GM23338 (cell line): ENCODE data around the gene GADD45GIP1. TPM values are rescaled to one million over a fixed set of nuclear protein-coding genes. Genes with fewer than 3 reads are reported as not detected.
A peak's percentile ranks its signal among the peaks of the same experiment; 100 is the strongest.

ENCODE experiments used
- ATAC-seq: fragments of 200-7000 bp; cut with Tn5 transposase; 3 replicates; pipeline ENCODE4 v1.9.1; 2020
- DNase-seq: peaks from one replicate; pipeline ENCODE4 v3.0.0-alpha.2; 2015; ENCODE audit warnings: low spot score
- H2AFZ ChIP-seq: fragments of 200-600 bp; sonication (generic); 2 replicates; pipeline ENCODE4 v1.8.0; 2016; ENCODE audit warnings: antibody characterized with exemption, mild to moderate bottlenecking, moderate library complexity
- H3F3A ChIP-seq: fragments of 200-600 bp; sonication (generic); replicated peaks from 2 replicates; pipeline ENCODE4 v1.8.0; 2017; ENCODE audit warnings: antibody characterized with exemption, mixed run types, low read depth
- H3K27ac ChIP-seq: fragments of 200-600 bp; sonication (generic); 2 replicates; pipeline ENCODE4 v1.6.1; 2016; ENCODE audit warnings: low read depth
- H3K27me3 ChIP-seq: fragments of 200-600 bp; sonication (generic); 2 replicates; pipeline ENCODE4 v1.8.0; 2016; ENCODE audit warnings: mild to moderate bottlenecking, mixed run types, moderate library complexity; ENCODE audit not compliant: insufficient read depth
- H3K36me3 ChIP-seq: fragments of 200-600 bp; sonication (generic); 2 replicates; pipeline ENCODE4 v1.8.0; 2016; ENCODE audit warnings: mild to moderate bottlenecking; ENCODE audit not compliant: insufficient read depth
- H3K4me1 ChIP-seq: fragments of 200-600 bp; sonication (generic); 2 replicates; pipeline ENCODE4 v1.8.0; 2016; ENCODE audit warnings: mild to moderate bottlenecking, moderate library complexity; ENCODE audit not compliant: insufficient read depth
- H3K4me2 ChIP-seq: fragments of 200-600 bp; sonication (generic); 2 replicates; pipeline ENCODE4 v1.7.1; 2017; ENCODE audit warnings: mixed run types
- H3K4me3 ChIP-seq: fragments of 200-600 bp; sonication (generic); 2 replicates; pipeline ENCODE4 v1.6.1; 2016; ENCODE audit warnings: mixed run types
- H3K79me2 ChIP-seq: fragments of 200-600 bp; sonication (generic); replicated peaks from 2 replicates; pipeline ENCODE4 v1.8.0; 2017; ENCODE audit warnings: mild to moderate bottlenecking; ENCODE audit not compliant: insufficient read depth
- H3K9me2 ChIP-seq: fragments of 200-600 bp; sonication (generic); 2 replicates; pipeline ENCODE4 v1.8.0; 2017; ENCODE audit not compliant: insufficient read depth
- H4K20me1 ChIP-seq: fragments of 200-600 bp; sonication (generic); replicated peaks from 2 replicates; pipeline ENCODE4 v1.8.0; 2017; ENCODE audit warnings: mild to moderate bottlenecking; ENCODE audit not compliant: insufficient read depth
- H3K27ac Mint-ChIP-seq: 2 replicates; pipeline ENCODE4 v1.8.0; 2020; ENCODE audit warnings: inconsistent platforms, mild to moderate bottlenecking, moderate library complexity, mixed read lengths
- H3K27me3 Mint-ChIP-seq: 3 replicates; pipeline ENCODE4 v1.8.0; 2022; ENCODE audit warnings: low read depth, mild to moderate bottlenecking, moderate library complexity, mixed read lengths, inconsistent platforms; ENCODE audit not compliant: insufficient read depth, poor library complexity
- H3K36me3 Mint-ChIP-seq: 3 replicates; pipeline ENCODE4 v1.8.0; 2021; ENCODE audit warnings: low read depth, mild to moderate bottlenecking, inconsistent platforms, moderate library complexity, mixed read lengths
- H3K4me1 Mint-ChIP-seq: 3 replicates; pipeline ENCODE4 v1.8.0; 2020; ENCODE audit warnings: mild to moderate bottlenecking, inconsistent platforms, mixed read lengths
- H3K4me3 Mint-ChIP-seq: 3 replicates; pipeline ENCODE4 v1.8.0; 2021; ENCODE audit warnings: moderate library complexity, mild to moderate bottlenecking, inconsistent platforms, mixed read lengths
- H3K9me3 Mint-ChIP-seq: 3 replicates; pipeline ENCODE4 v1.8.0; 2020; ENCODE audit warnings: moderate library complexity, mild to moderate bottlenecking, inconsistent platforms, mixed read lengths
- POLR2AphosphoS5 ChIP-seq: IDR thresholded peaks from 2 replicates; pipeline ENCODE4 v1.6.1; 2016; ENCODE audit warnings: antibody characterized with exemption, low read depth
- long read RNA-seq: library from polyadenylated mRNA; unstranded; transcript quantifications from one replicate; pipeline ENCODE4 v2.0.0, GENCODE V29; 2020; ENCODE audit not compliant: unreplicated experiment
- polyA plus RNA-seq: library from polyadenylated mRNA; unstranded; fragments of >200 nt; fragmentation: Nextera tagmentation; extraction: Ambion mirVana; gene quantifications from 2 replicates; pipeline ENCODE4 v1.2.1, GENCODE V29; 2016
- total RNA-seq: library from RNA; depleted of rRNA; stranded (reverse); fragments of >200 nt; shearing (Covaris generic); gene quantifications from 2 replicates; pipeline ENCODE4 v1.2.3, GENCODE V29; 2014; rRNA removed
- TF ChIP-seq, protein P1 (sequence below): fragments of 250-450 bp; sonication (Bioruptor Pico); IDR thresholded peaks from 2 replicates; pipeline ENCODE4 v1.5.0; 2020; ENCODE audit warnings: mild to moderate bottlenecking, moderate library complexity

GADD45GIP1 gene
- total RNA-seq, result 46.5 and 63.9 TPM in 2 replicates
- polyA plus RNA-seq, result 255 and 290 TPM in 2 replicates
- long read RNA-seq, transcript GADD45GIP1-201 (2 exons, 1,782 nt), result major isoform, 222 of 315 reads
- long read RNA-seq, partial matches to known transcripts, result 0 of 315 reads
- long read RNA-seq, other reads (novel, unspliced or antisense), result 93 of 315 reads

DNA sequence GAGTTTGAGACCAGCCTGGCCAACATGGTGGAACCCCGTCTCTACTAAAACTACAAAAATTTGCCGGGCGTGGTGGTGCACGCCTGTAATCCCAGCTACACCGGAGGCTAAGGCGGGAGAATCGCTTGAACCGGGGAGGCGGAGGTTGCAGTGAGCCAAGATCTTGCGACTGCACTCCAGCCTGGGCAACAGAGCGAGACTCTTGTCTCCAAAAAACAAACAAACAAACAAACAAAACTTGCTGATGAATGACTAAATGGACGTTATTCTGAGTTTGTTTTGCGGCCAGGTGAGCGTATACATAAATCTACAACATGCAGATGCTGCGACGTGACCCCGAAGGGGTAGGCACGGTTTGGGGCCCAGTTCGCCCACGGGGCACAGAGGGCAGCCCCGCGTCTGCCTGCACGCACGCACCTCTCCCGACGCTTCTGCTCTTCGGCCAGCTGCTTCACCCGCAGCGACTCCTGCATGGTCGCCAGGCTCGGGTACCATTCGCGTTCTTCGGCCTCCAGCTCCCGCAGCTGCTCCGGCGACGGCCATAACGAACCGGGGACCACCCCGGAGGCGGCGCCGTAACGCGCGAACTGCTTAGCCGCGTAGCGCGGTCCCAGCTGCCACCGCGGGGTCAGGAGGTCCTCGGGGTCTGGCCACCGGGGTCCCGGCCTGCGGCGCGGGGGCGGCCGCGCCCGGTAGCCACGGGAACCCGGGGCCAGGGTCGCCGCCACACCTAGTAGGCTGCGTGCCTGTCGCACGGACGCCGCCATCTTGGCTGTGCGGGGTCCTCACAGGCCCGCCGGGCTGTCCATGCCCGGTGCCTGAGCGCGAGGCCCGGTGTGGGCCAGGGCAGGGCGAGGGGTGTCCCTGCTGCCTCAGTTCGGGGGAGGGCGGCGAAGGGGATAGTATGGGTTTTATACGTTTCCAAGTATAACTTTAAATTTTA is at the start of gene GADD45GIP1:
Gene GADD45GIP1, minus strand, starts transcription at position 778 of the 943 bp plus-strand sequence. Its CDS starts 11 bp downstream, at position 767.
- Mint-ChIP-seq H3K4me3 (peak within 1 kb of the TSS; percentile 93), H3K36me3 (peaks cover 39% of the 10 kb centered on the region), H3K9me3 (no peaks in the 10 kb centered on the region; the same call in 1 of the 3 replicates), H3K27ac (peak within 1 kb of the TSS; percentile 94), H3K4me1 (peaks cover 29% of the 10 kb centered on the region), H3K27me3 (peaks cover 18% of the 10 kb centered on the region)
- Histone ChIP-seq H4K20me1 (peaks cover 12% of the 10 kb centered on the region; the same call in 1 of the 2 replicates), H3K9me2 (no peaks in the 10 kb centered on the region), H3K4me2 (peak within 1 kb of the TSS; percentile 91), H3K36me3 (peaks cover 5% of the 10 kb centered on the region; the same call in 1 of the 2 replicates), H3K4me3 (peak within 1 kb of the TSS; percentile 89), H3K27ac (peak within 1 kb of the TSS; percentile 84), H3K27me3 (no peaks in the 10 kb centered on the region), H3K79me2 (peaks cover 33% of the 10 kb centered on the region), H3K4me1 (peaks cover 16% of the 10 kb centered on the region), H2AFZ (peak within 1 kb of the TSS; percentile 82), H3F3A (peaks cover 34% of the 10 kb centered on the region)
- TF ChIP-seq POLR2AphosphoS5, result peak; percentile 85
- TF ChIP-seq, protein P1, sequence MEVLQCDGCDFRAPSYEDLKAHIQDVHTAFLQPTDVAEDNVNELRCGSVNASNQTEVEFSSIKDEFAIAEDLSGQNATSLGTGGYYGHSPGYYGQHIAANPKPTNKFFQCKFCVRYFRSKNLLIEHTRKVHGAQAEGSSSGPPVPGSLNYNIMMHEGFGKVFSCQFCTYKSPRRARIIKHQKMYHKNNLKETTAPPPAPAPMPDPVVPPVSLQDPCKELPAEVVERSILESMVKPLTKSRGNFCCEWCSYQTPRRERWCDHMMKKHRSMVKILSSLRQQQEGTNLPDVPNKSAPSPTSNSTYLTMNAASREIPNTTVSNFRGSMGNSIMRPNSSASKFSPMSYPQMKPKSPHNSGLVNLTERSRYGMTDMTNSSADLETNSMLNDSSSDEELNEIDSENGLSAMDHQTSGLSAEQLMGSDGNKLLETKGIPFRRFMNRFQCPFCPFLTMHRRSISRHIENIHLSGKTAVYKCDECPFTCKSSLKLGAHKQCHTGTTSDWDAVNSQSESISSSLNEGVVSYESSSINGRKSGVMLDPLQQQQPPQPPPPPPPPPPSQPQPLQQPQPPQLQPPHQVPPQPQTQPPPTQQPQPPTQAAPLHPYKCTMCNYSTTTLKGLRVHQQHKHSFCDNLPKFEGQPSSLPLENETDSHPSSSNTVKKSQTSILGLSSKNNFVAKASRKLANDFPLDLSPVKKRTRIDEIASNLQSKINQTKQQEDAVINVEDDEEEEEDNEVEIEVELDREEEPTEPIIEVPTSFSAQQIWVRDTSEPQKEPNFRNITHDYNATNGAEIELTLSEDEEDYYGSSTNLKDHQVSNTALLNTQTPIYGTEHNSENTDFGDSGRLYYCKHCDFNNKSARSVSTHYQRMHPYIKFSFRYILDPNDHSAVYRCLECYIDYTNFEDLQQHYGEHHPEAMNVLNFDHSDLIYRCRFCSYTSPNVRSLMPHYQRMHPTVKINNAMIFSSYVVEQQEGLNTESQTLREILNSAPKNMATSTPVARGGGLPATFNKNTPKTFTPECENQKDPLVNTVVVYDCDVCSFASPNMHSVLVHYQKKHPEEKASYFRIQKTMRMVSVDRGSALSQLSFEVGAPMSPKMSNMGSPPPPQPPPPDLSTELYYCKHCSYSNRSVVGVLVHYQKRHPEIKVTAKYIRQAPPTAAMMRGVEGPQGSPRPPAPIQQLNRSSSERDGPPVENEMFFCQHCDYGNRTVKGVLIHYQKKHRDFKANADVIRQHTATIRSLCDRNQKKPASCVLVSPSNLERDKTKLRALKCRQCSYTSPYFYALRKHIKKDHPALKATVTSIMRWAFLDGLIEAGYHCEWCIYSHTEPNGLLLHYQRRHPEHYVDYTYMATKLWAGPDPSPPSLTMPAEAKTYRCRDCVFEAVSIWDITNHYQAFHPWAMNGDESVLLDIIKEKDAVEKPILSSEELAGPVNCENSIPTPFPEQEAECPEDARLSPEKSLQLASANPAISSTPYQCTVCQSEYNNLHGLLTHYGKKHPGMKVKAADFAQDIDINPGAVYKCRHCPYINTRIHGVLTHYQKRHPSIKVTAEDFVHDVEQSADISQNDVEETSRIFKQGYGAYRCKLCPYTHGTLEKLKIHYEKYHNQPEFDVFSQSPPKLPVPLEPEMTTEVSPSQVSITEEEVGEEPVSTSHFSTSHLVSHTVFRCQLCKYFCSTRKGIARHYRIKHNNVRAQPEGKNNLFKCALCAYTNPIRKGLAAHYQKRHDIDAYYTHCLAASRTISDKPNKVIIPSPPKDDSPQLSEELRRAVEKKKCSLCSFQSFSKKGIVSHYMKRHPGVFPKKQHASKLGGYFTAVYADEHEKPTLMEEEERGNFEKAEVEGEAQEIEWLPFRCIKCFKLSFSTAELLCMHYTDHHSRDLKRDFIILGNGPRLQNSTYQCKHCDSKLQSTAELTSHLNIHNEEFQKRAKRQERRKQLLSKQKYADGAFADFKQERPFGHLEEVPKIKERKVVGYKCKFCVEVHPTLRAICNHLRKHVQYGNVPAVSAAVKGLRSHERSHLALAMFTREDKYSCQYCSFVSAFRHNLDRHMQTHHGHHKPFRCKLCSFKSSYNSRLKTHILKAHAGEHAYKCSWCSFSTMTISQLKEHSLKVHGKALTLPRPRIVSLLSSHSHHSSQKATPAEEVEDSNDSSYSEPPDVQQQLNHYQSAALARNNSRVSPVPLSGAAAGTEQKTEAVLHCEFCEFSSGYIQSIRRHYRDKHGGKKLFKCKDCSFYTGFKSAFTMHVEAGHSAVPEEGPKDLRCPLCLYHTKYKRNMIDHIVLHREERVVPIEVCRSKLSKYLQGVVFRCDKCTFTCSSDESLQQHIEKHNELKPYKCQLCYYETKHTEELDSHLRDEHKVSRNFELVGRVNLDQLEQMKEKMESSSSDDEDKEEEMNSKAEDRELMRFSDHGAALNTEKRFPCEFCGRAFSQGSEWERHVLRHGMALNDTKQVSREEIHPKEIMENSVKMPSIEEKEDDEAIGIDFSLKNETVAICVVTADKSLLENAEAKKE (CRISPR knock-in tag), result no peak
- peak; percentile 94 for ATAC-seq
- DNase-seq, result peak; percentile 87
